ENCODE data around the gene SIRT3. TPM values are rescaled to one million over a fixed set of nuclear protein-coding genes. Genes with fewer than 3 reads are reported as not detected.

SIRT3 gene
- total RNA-seq, 1 donor from 2014 or later: 22.4 TPM

- Mint-ChIP-seq H3K9me3 (peaks cover 2% of the 10 kb centered on the region), H3K27ac (no peak overlapping the region), H3K4me3 (no peak overlapping the region), H3K4me1 (peaks cover 19% of the 10 kb centered on the region), H3K36me3 (no peaks in the 10 kb centered on the region), H3K27me3 (ENCODE audit: insufficient read depth, low read depth) (peaks cover 19% of the 10 kb centered on the region)
- no peak overlapping the region for H2AFZ ChIP-seq (replicated peaks)
- peaks cover 29% of the 10 kb centered on the region for H3K27me3 ChIP-seq
- H3K27ac ChIP-seq: no peak overlapping the region
- H3K36me3 ChIP-seq: no peaks in the 10 kb centered on the region
- no peak overlapping the region for H3K4me2 ChIP-seq
- no peak overlapping the region for H3K9ac ChIP-seq
- no peak for DNase-seq (ENCODE audit: low spot score)
- H4K20me1 ChIP-seq (ENCODE audit: low read depth): no peaks in the 10 kb centered on the region
- H3K79me2 ChIP-seq (ENCODE audit: low read depth): no peaks in the 10 kb centered on the region
- H3F3A ChIP-seq (ENCODE audit: low read depth): no peaks in the 10 kb centered on the region
- H3K4me1 ChIP-seq: peaks cover 11% of the 10 kb centered on the region
- no peak for TF ChIP-seq EZH2 (IDR thresholded peaks at IDR 0.05)
- TF ChIP-seq EZH2phosphoT487 (IDR thresholded peaks at IDR 0.05): no peak
- TF ChIP-seq CTCF (IDR thresholded peaks at IDR 0.05): no peak
- H3K9me3 ChIP-seq (ENCODE audit: low read depth): no peaks in the 10 kb centered on the region
- H3K4me3 ChIP-seq: no peak overlapping the region
Measured at GRCh38 chr11:284105-285020, 48.2 kb upstream of the SIRT3 start.

GRCh38 chr11:283405-284104 lies 47.4 kb upstream of the SIRT3 start:
- Mint-ChIP-seq H3K36me3 (no peaks in the 10 kb centered on the region), H3K27ac (peak overlapping the region; percentile 58), H3K4me3 (no peak overlapping the region), H3K27me3 (ENCODE audit: insufficient read depth, low read depth) (peaks cover 19% of the 10 kb centered on the region), H3K4me1 (peaks cover 19% of the 10 kb centered on the region), H3K9me3 (peaks cover 3% of the 10 kb centered on the region)
- Histone ChIP-seq H3K27ac (no peak overlapping the region), H3K79me2 (ENCODE audit: low read depth) (no peaks in the 10 kb centered on the region), H3F3A (ENCODE audit: low read depth) (no peaks in the 10 kb centered on the region), H3K36me3 (no peaks in the 10 kb centered on the region), H3K4me2 (no peak overlapping the region), H3K27me3 (peaks cover 26% of the 10 kb centered on the region), H3K4me3 (no peak overlapping the region), H3K9me3 (ENCODE audit: low read depth) (no peaks in the 10 kb centered on the region), H3K9ac (no peak overlapping the region), H3K4me1 (peaks cover 10% of the 10 kb centered on the region), H4K20me1 (ENCODE audit: low read depth) (no peaks in the 10 kb centered on the region), H2AFZ (replicated peaks) (no peak overlapping the region)
- no peak for DNase-seq (ENCODE audit: low spot score)
- no peak for TF ChIP-seq CTCF (IDR thresholded peaks at IDR 0.05)
- TF ChIP-seq EZH2phosphoT487 (IDR thresholded peaks at IDR 0.05): no peak
- TF ChIP-seq EZH2 (IDR thresholded peaks at IDR 0.05): no peak

- H3K4me2 ChIP-seq: no peak overlapping the region
- H3K27ac ChIP-seq: no peak overlapping the region
- no peaks in the 10 kb centered on the region for H3K36me3 ChIP-seq
- no peak overlapping the region for H2AFZ ChIP-seq (replicated peaks)
- H3K9me3 Mint-ChIP-seq: peaks cover 4% of the 10 kb centered on the region
- H3K4me3 ChIP-seq: no peak overlapping the region
- H3K36me3 Mint-ChIP-seq: no peaks in the 10 kb centered on the region
- H3K9me3 ChIP-seq (ENCODE audit: low read depth): no peaks in the 10 kb centered on the region
- H3K4me3 Mint-ChIP-seq: peak overlapping the region; percentile 33
- DNase-seq (ENCODE audit: low spot score): no peak
- H3K4me1 Mint-ChIP-seq: peaks cover 17% of the 10 kb centered on the region
- H3K27me3 ChIP-seq: peaks cover 19% of the 10 kb centered on the region
- H3F3A ChIP-seq (ENCODE audit: low read depth): no peaks in the 10 kb centered on the region
- H3K27ac Mint-ChIP-seq: peak overlapping the region; percentile 13
- H4K20me1 ChIP-seq (ENCODE audit: low read depth): no peaks in the 10 kb centered on the region
- no peak for TF ChIP-seq EZH2phosphoT487 (IDR thresholded peaks at IDR 0.05)
- no peak for TF ChIP-seq EZH2 (IDR thresholded peaks at IDR 0.05)
- no peak for TF ChIP-seq CTCF (IDR thresholded peaks at IDR 0.05)
- H3K79me2 ChIP-seq (ENCODE audit: low read depth): no peaks in the 10 kb centered on the region
- H3K4me1 ChIP-seq: peaks cover 4% of the 10 kb centered on the region
- no peak overlapping the region for H3K9ac ChIP-seq
- H3K27me3 Mint-ChIP-seq (ENCODE audit: insufficient read depth, low read depth): peaks cover 19% of the 10 kb centered on the region
Measured at GRCh38 chr11:282630-283360, 46.7 kb upstream of the SIRT3 start.

Measured in neural progenitor cell (in vitro differentiated cells).